ENCODE results near the gene SMARCB1. TPM values are rescaled to one million over a fixed set of nuclear protein-coding genes. Genes with fewer than 3 reads are reported as not detected.

SMARCB1 gene
- total RNA-seq, 3 donors from 2014 or later, result 34.6 to 60.2 (median 50.1) TPM

- intact Hi-C loops (cut with DNase I; ENCODE audit: low total_unique reads), result loop anchor here (10.0 kb wide), 1 partner anchor 316 kb away; no protein-coding TSS in a partner anchor
- peaks cover 2 to 14% of the 10 kb centered on the region in 2 donors for H3K4me1 ChIP-seq
Observed at GRCh38 chr22:23841292-23841691, 54.5 kb downstream of the SMARCB1 start.

GRCh38 chr22:23841736-23842445, 55.1 kb downstream of the SMARCB1 start:
- intact Hi-C loops (cut with DNase I; ENCODE audit: low total_unique reads), result loop anchor here (10.0 kb wide), 1 partner anchor 317 kb away; no protein-coding TSS in a partner anchor
- TF ChIP-seq POLR2AphosphoS5 (IDR thresholded peaks at IDR 0.05) (no peak), POLR2A (IDR thresholded peaks at IDR 0.05) (no peak)
- TF ChIP-seq, protein P1, sequence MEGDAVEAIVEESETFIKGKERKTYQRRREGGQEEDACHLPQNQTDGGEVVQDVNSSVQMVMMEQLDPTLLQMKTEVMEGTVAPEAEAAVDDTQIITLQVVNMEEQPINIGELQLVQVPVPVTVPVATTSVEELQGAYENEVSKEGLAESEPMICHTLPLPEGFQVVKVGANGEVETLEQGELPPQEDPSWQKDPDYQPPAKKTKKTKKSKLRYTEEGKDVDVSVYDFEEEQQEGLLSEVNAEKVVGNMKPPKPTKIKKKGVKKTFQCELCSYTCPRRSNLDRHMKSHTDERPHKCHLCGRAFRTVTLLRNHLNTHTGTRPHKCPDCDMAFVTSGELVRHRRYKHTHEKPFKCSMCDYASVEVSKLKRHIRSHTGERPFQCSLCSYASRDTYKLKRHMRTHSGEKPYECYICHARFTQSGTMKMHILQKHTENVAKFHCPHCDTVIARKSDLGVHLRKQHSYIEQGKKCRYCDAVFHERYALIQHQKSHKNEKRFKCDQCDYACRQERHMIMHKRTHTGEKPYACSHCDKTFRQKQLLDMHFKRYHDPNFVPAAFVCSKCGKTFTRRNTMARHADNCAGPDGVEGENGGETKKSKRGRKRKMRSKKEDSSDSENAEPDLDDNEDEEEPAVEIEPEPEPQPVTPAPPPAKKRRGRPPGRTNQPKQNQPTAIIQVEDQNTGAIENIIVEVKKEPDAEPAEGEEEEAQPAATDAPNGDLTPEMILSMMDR (IDR thresholded peaks at IDR 0.05), result no peak

More at GRCh38 chr22:23841292-23841691, 54.5 kb downstream of the SMARCB1 start:
- Histone ChIP-seq H3K9me3 (no peaks in the 10 kb centered on the region), H3K4me3 (no peak overlapping the region), H3K27ac (no peak overlapping the region), H3K36me3 (no peaks in the 10 kb centered on the region), H3K27me3 (no peaks in the 10 kb centered on the region)
- TF ChIP-seq POLR2A (IDR thresholded peaks at IDR 0.05) (no peak), POLR2AphosphoS5 (IDR thresholded peaks at IDR 0.05) (no peak)
- TF ChIP-seq, protein P1 (IDR thresholded peaks at IDR 0.05), result no peak
- no peak for DNase-seq (ENCODE audit: low spot score in 2 of 2)

GRCh38 chr22:23842599-23842998, 55.8 kb downstream of the SMARCB1 start:
- no peak for TF ChIP-seq POLR2A (IDR thresholded peaks at IDR 0.05)
- TF ChIP-seq, protein P1 (IDR thresholded peaks at IDR 0.05), result no peak
- no peak for TF ChIP-seq POLR2AphosphoS5 (IDR thresholded peaks at IDR 0.05)
- Histone ChIP-seq H3K27me3 (no peaks in the 10 kb centered on the region), H3K4me1 (peaks cover 9 to 22% of the 10 kb centered on the region in 2 donors), H3K9me3 (no peaks in the 10 kb centered on the region), H3K27ac (peak overlapping the region in 1 of 2 donors; percentile 19), H3K36me3 (no peaks in the 10 kb centered on the region), H3K4me3 (no peak overlapping the region)
- DNase-seq (ENCODE audit: low spot score in 2 of 2), result no peak
- intact Hi-C loops (cut with DNase I; ENCODE audit: low total_unique reads), result loop anchor here (10.0 kb wide), 1 partner anchor 318 kb away; no protein-coding TSS in a partner anchor

More at GRCh38 chr22:23841736-23842445, 55.1 kb downstream of the SMARCB1 start:
- no peaks in the 10 kb centered on the region for H3K27me3 ChIP-seq
- peaks cover 7 to 20% of the 10 kb centered on the region in 2 donors for H3K4me1 ChIP-seq
- H3K9me3 ChIP-seq, result no peaks in the 10 kb centered on the region
- H3K4me3 ChIP-seq, result no peak overlapping the region
- no peak for DNase-seq (ENCODE audit: low spot score in 2 of 2)
- H3K36me3 ChIP-seq, result no peaks in the 10 kb centered on the region
- peak overlapping the region in 1 of 2 donors; percentile 19 for H3K27ac ChIP-seq

- peaks cover 9 to 23% of the 10 kb centered on the region in 2 donors for H3K4me1 ChIP-seq
- H3K9me3 ChIP-seq, result no peaks in the 10 kb centered on the region
- peak overlapping the region; percentile 74 to 76 for H3K27ac ChIP-seq
- H3K27me3 ChIP-seq, result no peaks in the 10 kb centered on the region
- DNase-seq (ENCODE audit: low spot score in 2 of 2), result no peak
- no peaks in the 10 kb centered on the region for H3K36me3 ChIP-seq
- intact Hi-C loops (cut with DNase I; ENCODE audit: low total_unique reads), result loop anchor here (5.0 to 10.0 kb wide), 2 partner anchors 320 to 442 kb away; no protein-coding TSS in a partner anchor
- H3K4me3 ChIP-seq, result no peak overlapping the region
- TF ChIP-seq, protein P1 (IDR thresholded peaks at IDR 0.05), result no peak
- TF ChIP-seq POLR2AphosphoS5 (IDR thresholded peaks at IDR 0.05) (no peak), POLR2A (IDR thresholded peaks at IDR 0.05) (no peak)
Observed at GRCh38 chr22:23844739-23845202, 58.0 kb downstream of the SMARCB1 start.

Measured in breast epithelium (tissue), 4 donors.